Measurements from ENCODE around the gene COX6B2. TPM values are rescaled to one million over a fixed set of nuclear protein-coding genes. Genes with fewer than 3 reads are reported as not detected.
A peak's percentile ranks its signal among the peaks of the same experiment; 100 is the strongest.

Gene COX6B2
- total RNA-seq, 1 donor from 2014 or later: 0.87 TPM

- DNase-seq (ENCODE audit: extremely low spot score, unreplicated experiment): no peak
- Mint-ChIP-seq H3K27me3 (peaks cover 54% of the 10 kb centered on the region), H3K27ac (peak overlapping the region; percentile 43), H3K36me3 (no peaks in the 10 kb centered on the region), H3K9me3 (no peaks in the 10 kb centered on the region), H3K4me1 (ENCODE audit: unreplicated experiment) (peaks cover 18% of the 10 kb centered on the region), H3K4me3 (peak overlapping the region; percentile 43)
- TF ChIP-seq CTCF (conservative IDR thresholded peaks at IDR 0.05): no peak
Observed at GRCh38 chr19:55372316-55373081, 18.0 kb upstream of the COX6B2 start.

- no peak for TF ChIP-seq CTCF (conservative IDR thresholded peaks at IDR 0.05)
Observed at GRCh38 chr19:55370305-55370988, 15.9 kb upstream of the COX6B2 start, which contains the start of gene IL11. Gene IL11, minus strand, starts transcription at chr19:55370463. Its CDS starts 153 bp downstream, at chr19:55370310.

GRCh38 chr19:55369653-55370304, 15.3 kb upstream of the COX6B2 start:
- Mint-ChIP-seq H3K27me3 (peaks cover 54% of the 10 kb centered on the region), H3K4me1 (ENCODE audit: unreplicated experiment) (peaks cover 12% of the 10 kb centered on the region), H3K4me3 (peak overlapping the region; percentile 84), H3K27ac (no peak overlapping the region), H3K9me3 (no peaks in the 10 kb centered on the region), H3K36me3 (no peaks in the 10 kb centered on the region)
- TF ChIP-seq CTCF (conservative IDR thresholded peaks at IDR 0.05): no peak
- no peak for DNase-seq (ENCODE audit: extremely low spot score, unreplicated experiment)

More at GRCh38 chr19:55370305-55370988, 15.9 kb upstream of the COX6B2 start, which contains the start of gene IL11:
- Mint-ChIP-seq H3K9me3 (no peaks in the 10 kb centered on the region), H3K27me3 (peaks cover 54% of the 10 kb centered on the region), H3K4me1 (ENCODE audit: unreplicated experiment) (peaks cover 12% of the 10 kb centered on the region), H3K36me3 (no peaks in the 10 kb centered on the region), H3K4me3 (peak within 1 kb of the TSS; percentile 84), H3K27ac (no peak within 1 kb of the TSS)
- no peak for DNase-seq (ENCODE audit: extremely low spot score, unreplicated experiment)

- Mint-ChIP-seq H3K4me1 (ENCODE audit: unreplicated experiment) (peaks cover 11% of the 10 kb centered on the region), H3K27ac (no peak overlapping the region)
Observed at GRCh38 chr19:55368701-55369563, 14.4 kb upstream of the COX6B2 start.

More at GRCh38 chr19:55368701-55369563, 14.4 kb upstream of the COX6B2 start:
- no peak for TF ChIP-seq CTCF (conservative IDR thresholded peaks at IDR 0.05)
- no peaks in the 10 kb centered on the region for H3K9me3 Mint-ChIP-seq
- no peak for DNase-seq (ENCODE audit: extremely low spot score, unreplicated experiment)
- H3K27me3 Mint-ChIP-seq: peaks cover 53% of the 10 kb centered on the region
- no peaks in the 10 kb centered on the region for H3K36me3 Mint-ChIP-seq
- no peak overlapping the region for H3K4me3 Mint-ChIP-seq

Data from type B pancreatic cell (in vitro differentiated cells).